ENCODE measurements around the gene PACS2. TPM values are rescaled to one million over a fixed set of nuclear protein-coding genes. Genes with fewer than 3 reads are reported as not detected.

The PACS2 gene
- total and polyA plus RNA-seq, 3 donors from 2014 or later, result 99.2 to 174 (median 167) TPM

DNA sequence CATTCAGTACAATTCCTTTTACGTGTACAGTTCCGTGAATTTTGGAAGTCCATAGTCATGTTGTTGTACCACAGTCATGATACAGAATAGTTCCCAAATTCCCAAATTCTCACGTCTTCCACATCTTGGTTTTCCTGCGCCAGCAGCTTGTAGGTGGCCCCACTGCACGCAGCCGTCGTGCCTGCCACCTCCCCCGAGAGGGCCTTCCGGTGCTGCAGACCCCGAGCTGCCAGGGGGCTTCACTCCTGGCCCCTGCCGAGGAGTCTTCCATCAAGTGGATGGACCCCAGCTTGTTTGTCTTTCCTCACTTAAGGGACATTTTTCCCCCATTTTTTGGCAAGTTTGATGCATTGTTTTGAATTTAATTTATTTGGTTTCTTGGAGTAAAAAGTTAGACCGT lies 121.9 kb downstream of the PACS2 start:
- no peaks in the 10 kb centered on the region for H3K9me3 ChIP-seq
- intact Hi-C loops (cut with DNase I; ENCODE audit: low total_unique reads), result no loop called here
- H3K36me3 ChIP-seq (ENCODE audit: low read depth, missing control alignments), result no peaks in the 10 kb centered on the region
- DNase-seq, result no peak
- H3K27ac ChIP-seq, result no peak overlapping the region
- H3K4me3 ChIP-seq, result no peak overlapping the region
- no peak for TF ChIP-seq POLR2A (IDR thresholded peaks at IDR 0.05)
- TF ChIP-seq, protein P1, sequence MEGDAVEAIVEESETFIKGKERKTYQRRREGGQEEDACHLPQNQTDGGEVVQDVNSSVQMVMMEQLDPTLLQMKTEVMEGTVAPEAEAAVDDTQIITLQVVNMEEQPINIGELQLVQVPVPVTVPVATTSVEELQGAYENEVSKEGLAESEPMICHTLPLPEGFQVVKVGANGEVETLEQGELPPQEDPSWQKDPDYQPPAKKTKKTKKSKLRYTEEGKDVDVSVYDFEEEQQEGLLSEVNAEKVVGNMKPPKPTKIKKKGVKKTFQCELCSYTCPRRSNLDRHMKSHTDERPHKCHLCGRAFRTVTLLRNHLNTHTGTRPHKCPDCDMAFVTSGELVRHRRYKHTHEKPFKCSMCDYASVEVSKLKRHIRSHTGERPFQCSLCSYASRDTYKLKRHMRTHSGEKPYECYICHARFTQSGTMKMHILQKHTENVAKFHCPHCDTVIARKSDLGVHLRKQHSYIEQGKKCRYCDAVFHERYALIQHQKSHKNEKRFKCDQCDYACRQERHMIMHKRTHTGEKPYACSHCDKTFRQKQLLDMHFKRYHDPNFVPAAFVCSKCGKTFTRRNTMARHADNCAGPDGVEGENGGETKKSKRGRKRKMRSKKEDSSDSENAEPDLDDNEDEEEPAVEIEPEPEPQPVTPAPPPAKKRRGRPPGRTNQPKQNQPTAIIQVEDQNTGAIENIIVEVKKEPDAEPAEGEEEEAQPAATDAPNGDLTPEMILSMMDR (IDR thresholded peaks at IDR 0.05), result no peak
- H3K27me3 ChIP-seq, result no peaks in the 10 kb centered on the region
- H3K4me1 ChIP-seq, result no peaks in the 10 kb centered on the region
- 88 to 92% methylated on average over 12 of the region's 12 CpGs for WGBS, 2 donors

DNA sequence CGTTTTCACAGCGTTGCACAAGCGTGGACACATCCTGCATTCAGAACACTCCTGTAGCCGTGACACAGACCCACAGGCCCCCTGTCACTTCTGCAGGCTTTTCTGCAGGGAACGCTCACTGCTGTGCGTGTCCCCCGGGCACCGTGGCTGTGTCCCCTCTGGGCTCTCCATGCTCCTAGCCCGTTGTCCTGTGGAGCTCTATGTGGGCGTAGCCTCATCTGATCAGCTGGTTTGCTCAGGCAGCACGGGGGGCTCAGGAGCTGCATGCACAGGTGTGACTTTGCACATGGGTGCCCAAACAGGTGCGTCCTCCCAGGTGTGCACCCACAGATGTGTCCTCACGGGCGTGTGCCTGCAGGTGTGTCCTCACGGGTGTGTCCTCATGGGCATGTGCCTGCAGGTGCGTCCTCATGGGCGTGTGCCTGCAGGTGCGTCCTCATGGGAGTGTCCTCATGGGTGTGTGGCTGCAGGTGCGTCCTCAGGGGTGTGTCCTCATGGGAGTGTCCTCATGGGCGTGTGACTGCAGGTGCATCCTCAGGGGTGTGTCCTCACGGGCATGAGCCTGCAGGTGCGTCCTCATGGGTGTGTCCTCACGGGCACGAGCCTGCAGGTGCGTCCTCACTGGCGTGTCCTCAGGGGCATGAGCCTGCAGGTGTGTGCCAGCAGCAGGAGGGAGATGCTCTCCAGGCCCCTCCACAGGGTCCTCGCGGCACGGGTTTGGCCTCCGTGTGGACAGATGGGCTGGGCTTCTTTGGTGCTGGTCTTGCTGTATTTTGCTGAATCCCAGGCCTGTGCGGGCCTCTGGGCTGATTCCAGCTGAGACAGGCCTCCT lies 122.6 kb downstream of the PACS2 start:
- no peak overlapping the region for H3K27ac ChIP-seq
- no peak for DNase-seq
- no peaks in the 10 kb centered on the region for H3K36me3 ChIP-seq (ENCODE audit: low read depth, missing control alignments)
- no peaks in the 10 kb centered on the region for H3K4me1 ChIP-seq
- TF ChIP-seq POLR2A (IDR thresholded peaks at IDR 0.05), result no peak
- TF ChIP-seq, protein P1 (IDR thresholded peaks at IDR 0.05), result no peak
- no peaks in the 10 kb centered on the region for H3K9me3 ChIP-seq
- 84 to 91% methylated on average over 11 to 31 of the region's 31 CpGs for WGBS, 2 donors
- intact Hi-C loops (cut with DNase I; ENCODE audit: low total_unique reads), result no loop called here
- H3K4me3 ChIP-seq, result no peak overlapping the region
- H3K27me3 ChIP-seq, result no peaks in the 10 kb centered on the region

DNA sequence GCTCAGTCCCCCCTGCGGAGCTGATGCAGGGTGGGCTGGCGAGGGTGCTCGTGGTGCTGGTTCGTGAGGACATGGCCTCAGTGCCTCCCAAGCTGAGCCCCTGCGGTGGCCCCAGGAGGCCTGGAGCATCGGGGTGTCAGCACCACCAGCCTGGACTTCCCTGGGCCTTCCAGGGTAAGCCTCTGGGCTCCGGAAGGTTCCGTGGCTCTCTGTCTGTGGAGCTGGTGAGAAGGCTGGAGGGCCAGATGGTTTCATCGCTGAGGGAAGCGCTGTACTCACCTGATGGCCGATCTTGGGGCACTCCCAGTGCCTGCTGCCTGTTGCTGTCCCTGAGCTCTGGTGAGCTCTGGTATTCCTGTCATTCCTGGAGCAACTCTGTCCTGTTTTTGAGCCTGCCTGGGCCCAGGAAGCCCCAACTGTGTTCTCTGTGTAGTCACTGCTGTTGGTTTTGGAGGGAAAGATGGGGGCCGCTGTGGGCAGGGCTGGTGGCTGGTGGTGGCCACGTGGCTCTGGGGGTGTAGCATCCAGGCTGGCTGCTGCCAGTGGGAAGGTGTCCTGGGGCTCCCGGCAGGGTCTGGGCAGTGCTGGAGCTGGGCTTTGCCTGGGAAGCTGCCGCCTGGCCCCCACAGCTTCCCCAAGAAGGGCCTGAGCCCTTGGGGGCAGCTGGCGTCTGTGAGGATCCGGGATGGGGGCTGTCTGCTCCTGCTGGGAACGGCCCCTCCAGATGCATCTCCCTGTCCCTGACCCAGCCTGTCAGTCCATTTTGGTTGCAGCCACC lies 123.4 kb downstream of the PACS2 start:
- H3K4me3 ChIP-seq, result no peak overlapping the region
- 84 to 92% methylated on average over 7 to 14 of the region's 18 CpGs for WGBS, 2 donors
- intact Hi-C loops (cut with DNase I; ENCODE audit: low total_unique reads), result no loop called here

DNA sequence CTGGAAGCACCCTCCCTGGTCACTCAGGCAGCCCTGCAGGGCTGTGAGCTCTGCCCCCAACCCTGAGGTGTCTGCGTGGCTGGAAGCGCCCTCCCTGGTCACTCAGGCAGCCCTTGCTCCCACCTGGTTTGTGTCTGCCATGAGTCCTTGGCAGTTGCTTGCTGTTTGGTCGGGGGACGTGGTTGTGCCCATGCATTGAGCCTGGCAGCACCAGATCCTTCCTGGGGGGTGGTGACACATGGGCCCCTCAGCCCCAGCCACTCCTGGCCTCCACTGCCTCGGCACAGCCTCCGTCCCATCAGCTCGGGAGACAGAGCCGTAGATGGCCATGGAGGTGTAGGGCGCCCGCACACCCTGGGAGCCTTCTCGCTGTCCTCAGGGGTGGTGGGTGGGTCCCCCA lies 124.6 kb downstream of the PACS2 start:
- no peaks in the 10 kb centered on the region for H3K36me3 ChIP-seq (ENCODE audit: low read depth, missing control alignments)
- WGBS, 2 donors, result 60 to 92% methylated on average over 1 to 11 of the region's 11 CpGs
- H3K4me3 ChIP-seq, result no peak overlapping the region
- H3K27ac ChIP-seq, result no peak overlapping the region
- H3K4me1 ChIP-seq, result no peaks in the 10 kb centered on the region
- H3K27me3 ChIP-seq, result no peaks in the 10 kb centered on the region
- H3K9me3 ChIP-seq, result no peaks in the 10 kb centered on the region
- intact Hi-C loops (cut with DNase I; ENCODE audit: low total_unique reads), result no loop called here
- DNase-seq, result no peak
- TF ChIP-seq POLR2A (IDR thresholded peaks at IDR 0.05), result no peak
- TF ChIP-seq, protein P1 (IDR thresholded peaks at IDR 0.05), result no peak

More for the DNA sequence above, 123.4 kb downstream of the PACS2 start:
- no peak for DNase-seq
- no peak for TF ChIP-seq POLR2A (IDR thresholded peaks at IDR 0.05)
- TF ChIP-seq, protein P1 (IDR thresholded peaks at IDR 0.05), result no peak
- H3K27me3 ChIP-seq, result no peaks in the 10 kb centered on the region
- no peaks in the 10 kb centered on the region for H3K9me3 ChIP-seq
- H3K4me1 ChIP-seq, result no peaks in the 10 kb centered on the region
- H3K27ac ChIP-seq, result no peak overlapping the region
- no peaks in the 10 kb centered on the region for H3K36me3 ChIP-seq (ENCODE audit: low read depth, missing control alignments)

Data from testis (tissue), 3 donors.